GM19025 (cell line): ENCODE data around the gene AVL9.
"Not testable (repeated sequence)": the region's sequence is repeated elsewhere in the genome, so short reads cannot be mapped to it uniquely, and the experiment has no call there.

Source experiments
- ATAC-seq: cut with Tn5 transposase; IDR thresholded peaks from one replicate; pipeline ENCODE4 v1.9.1; 2021; ENCODE audit warnings: mild to moderate bottlenecking, low read depth, moderate library complexity; ENCODE audit not compliant: unreplicated experiment

Gene AVL9

GRCh38 chr7:32495298-32496051 lies at the start of gene AVL9:
TSS of gene AVL9 (plus strand) at chr7:32495489. CDS start at chr7:32495710, 221 bp downstream.
- peak; percentile 96 for ATAC-seq

GRCh38 chr7:32447218-32447617 lies 48.1 kb upstream of the AVL9 start:
- ATAC-seq, result no peak

- no peak for ATAC-seq
Measured at GRCh38 chr7:32453341-32454011, 41.8 kb upstream of the AVL9 start.

- ATAC-seq, result no peak
Measured at GRCh38 chr7:32458025-32458424, 37.3 kb upstream of the AVL9 start.

DNA sequence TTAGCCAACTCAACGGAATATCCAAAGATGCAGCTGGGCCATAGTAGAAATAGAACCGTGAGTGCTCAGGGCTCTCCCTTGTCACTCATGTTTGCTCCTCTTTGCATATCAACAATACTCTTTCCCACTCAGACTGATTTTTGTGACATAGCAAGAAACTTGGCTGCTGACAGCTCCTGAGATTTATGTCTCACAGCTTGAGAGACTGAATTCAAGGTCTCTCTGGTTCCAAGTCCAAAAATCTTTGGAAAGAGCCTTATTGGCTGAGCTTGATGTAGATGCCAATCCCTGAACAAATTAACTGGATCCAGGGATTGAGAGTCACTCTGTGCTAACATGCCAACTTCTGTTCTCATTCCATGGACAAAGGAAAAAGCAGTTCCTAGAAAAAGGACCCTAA lies 35.5 kb upstream of the AVL9 start:
- no peak for ATAC-seq

DNA sequence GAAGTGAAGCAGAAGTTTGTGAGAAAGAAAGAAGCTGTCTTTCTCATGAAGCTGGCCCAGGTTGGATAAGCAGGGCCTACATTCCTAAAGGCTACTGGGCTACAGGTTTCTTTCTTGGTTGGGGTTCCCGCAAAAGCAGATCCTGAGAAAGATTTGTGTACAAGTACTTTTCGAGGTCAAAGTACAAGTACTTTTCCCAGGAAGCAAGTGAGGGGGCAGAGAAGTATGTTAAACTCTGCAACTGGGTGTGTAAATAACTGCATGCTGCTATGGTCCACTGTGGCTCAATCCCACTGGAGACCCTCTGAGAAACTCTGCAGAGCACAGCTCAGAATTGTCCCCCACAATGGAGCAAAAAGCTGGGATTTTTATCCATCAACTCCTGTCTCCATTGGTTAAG lies 33.8 kb upstream of the AVL9 start:
- ATAC-seq, result no peak

- ATAC-seq, result no peak
Measured at GRCh38 chr7:32462451-32462850, 32.8 kb upstream of the AVL9 start.

DNA sequence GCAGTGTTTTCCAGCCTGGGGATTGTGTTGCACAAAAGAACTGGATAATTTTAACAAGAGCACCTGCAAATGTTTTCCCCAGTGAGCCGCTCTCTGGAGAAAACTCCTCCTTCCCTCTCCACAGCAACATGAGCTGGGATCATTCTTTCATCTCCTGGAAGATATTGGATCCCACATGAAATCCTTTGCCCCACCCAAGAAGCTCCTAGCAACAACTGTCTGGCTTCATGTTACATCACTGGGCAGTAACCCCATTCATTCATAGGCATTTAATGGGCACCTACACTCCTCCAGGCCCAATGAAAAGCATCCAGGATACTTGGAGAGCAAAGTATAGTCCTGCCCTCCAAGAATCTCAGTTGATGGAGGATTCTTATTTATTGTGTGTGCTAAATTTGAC lies 32.3 kb upstream of the AVL9 start:
- no peak for ATAC-seq

- not testable (repeated sequence) for ATAC-seq
Measured at GRCh38 chr7:32464641-32465416, 30.5 kb upstream of the AVL9 start.

DNA sequence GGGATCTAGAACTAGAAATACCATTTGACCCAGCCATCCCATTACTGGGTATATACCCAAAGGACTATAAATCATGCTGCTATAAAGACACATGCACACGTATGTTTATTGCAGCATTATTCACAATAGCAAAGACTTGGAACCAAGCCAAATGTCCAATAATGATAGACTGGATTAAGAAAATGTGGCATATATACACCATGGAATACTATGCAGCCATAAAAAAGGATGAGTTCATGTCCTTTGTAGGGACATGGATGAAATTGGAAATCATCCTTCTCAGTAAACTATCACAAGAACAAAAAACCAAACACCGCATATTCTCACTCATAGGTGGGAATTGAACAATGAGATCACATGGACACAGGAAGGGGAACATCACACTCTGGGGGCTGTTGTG lies 25.3 kb upstream of the AVL9 start:
- not testable (repeated sequence) for ATAC-seq

DNA sequence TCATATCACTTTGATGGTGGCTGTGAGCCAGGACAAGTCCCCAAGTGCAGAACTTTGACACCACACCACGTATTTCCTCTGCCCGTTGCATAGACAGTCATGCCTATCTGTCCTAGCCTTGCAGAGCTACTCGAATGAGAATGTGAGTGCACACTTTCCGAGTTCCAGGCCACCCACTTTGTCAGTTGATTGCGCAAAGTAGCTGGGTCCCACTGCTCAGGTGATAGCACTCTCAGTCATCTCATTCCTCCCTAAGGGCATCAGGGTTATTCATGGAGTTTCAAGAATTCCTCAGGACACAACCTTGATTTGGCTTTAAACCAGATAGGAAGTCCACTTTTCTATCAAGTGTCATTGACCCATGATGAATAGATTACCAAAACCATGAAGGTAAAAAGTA lies 24.4 kb upstream of the AVL9 start:
- no peak for ATAC-seq

DNA sequence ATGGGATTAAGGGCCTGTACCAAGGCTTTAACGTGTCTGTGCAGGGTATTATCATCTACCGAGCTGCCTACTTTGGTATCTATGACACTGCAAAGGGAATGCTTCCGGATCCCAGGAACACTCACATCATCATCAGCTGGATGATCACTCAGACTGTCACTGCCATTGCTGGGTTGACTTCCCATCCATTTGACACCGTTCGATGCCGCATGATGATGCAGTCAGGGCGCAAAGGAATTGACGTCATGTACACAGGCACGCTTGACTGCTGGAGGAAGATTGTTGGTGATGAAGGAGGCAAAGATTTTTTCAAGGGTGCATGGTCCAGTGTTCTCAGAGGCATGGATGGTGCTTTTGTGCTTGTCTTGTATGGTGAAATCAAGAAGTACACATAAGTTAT lies 23.3 kb upstream of the AVL9 start:
- ATAC-seq, result no peak

GRCh38 chr7:32474008-32474407 lies 21.3 kb upstream of the AVL9 start:
- no peak for ATAC-seq

GRCh38 chr7:32476816-32477648 lies 18.3 kb upstream of the AVL9 start:
- no peak for ATAC-seq

DNA sequence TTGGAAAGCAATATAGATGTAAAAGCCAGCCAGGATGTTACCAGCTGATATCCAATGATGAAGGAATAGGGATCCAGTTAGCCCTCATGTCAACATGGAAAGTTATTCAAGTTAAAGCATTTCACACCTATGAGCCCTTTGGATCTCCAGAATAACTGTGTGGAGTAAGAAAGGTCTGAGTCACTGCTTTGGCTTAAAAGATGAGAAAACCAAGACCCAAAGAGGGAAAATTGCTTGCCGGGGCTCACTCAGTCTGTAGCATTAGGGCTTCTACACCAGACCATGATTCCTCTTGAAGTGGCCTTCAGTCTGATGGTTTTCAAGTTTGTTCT lies 17.7 kb upstream of the AVL9 start:
- ATAC-seq, result no peak

DNA sequence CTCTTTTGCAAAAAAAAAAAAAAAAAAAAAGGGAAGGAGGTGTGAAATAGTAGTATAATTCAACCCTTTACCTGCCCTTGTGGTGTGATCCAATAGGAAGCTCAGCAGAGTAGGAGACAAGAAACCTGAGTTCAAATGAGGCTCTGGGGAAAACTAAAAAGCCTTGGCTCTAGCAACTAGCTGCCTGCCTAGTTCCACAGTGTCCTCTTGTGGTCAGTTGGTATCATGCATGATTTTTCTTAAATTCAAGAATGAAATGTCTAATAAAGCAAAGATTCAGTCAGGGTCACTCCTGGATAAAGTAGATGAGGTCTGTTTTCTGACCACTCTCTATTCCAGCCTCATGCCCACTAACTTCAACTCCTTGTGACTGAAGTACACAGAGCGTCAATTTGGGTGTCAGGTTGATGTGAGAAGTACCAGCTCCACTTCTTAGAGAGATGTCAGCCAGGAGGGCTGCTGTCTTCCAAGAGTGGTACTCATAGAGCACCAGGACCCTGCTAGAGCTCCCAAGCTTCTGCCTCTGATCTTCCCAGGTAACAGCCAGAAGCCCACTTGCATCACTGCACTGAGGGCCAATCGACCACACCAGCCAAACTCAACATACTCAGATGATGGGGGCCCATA lies 15.6 kb upstream of the AVL9 start:
- no peak for ATAC-seq

GRCh38 chr7:32481176-32481575 lies 14.1 kb upstream of the AVL9 start:
- no peak for ATAC-seq

DNA sequence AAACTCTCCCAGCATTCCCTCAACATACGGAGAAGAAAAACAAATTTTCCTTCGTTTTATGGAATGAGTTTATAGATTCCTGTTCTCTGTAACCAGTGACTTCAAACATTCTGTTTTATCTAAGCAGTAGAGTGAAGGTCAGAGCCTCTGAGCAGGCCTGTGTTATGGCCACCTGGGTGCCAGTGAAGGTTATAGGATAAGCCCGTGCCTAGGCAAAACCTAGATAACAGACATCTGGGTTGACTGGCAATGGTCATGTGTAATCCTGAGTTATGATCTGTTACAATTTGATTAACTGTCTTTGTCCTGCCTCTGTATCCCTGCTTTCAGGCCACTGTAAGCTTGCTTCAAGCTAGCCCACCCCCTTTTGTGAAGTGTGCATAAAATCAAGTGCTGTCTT lies 13.4 kb upstream of the AVL9 start:
- no peak for ATAC-seq

DNA sequence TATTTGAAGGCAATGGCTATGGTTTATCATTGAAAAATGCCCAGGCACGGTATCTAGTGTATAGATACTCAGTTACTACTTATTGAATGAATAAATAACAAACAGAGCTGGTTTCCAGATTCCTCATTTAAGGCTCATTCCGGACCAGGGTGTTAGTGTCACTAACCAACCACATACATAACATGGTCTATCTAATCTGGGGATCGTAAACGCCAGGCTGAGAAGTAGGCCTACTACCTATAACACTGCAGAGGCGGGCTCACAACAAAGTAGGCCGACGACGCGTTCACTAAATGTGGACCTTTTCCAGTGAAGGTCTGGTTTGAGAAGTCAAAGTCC lies 5.5 kb upstream of the AVL9 start:
- ATAC-seq, result no peak

DNA sequence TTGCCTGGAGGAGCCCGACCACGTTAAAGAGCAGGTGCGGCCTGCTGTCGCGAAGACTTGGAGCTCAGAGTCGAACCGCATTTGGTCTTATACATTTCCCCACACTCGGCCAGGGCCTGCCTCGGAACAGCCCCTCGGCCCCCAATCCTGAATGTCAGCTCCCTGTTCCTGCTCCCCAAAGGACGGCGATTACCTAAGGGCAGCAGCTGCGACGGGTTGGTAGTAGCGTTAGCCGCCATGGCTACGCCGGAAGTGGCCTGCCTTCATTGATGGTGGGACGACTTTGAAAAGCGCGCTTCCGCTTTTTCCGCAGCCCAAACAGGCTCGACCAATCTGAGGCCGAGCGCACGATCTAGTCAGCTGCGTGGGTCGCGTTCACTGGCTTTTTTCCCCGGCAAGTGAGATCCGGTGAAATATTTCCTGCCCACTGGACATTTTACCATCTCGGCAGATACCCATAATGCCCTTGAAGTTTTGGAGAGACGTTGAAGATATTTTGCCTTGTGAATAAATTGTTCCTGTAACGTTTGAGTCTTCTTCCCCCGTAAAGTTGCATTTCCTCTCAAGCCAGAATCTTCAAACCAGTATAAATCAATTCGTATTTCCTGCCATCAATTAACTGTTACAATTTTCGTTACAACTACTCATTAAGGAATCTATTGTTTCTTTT lies 5.0 kb upstream of the AVL9 start, which contains the start of gene LSM5:
TSS of gene LSM5 (minus strand) at position 254 of the 670 bp plus-strand sequence. CDS start at position 239, 15 bp downstream.
- peak; percentile 81 for ATAC-seq
